ENCODE measurements around the gene ACVRL1. TPM values are rescaled to one million over a fixed set of nuclear protein-coding genes. Genes with fewer than 3 reads are reported as not detected.

Gene ACVRL1
- total and polyA plus RNA-seq, 2 donors (not counting 1 experiment from before 2014, with no cell fraction given), result 8.9 to 36.2 TPM

DNA sequence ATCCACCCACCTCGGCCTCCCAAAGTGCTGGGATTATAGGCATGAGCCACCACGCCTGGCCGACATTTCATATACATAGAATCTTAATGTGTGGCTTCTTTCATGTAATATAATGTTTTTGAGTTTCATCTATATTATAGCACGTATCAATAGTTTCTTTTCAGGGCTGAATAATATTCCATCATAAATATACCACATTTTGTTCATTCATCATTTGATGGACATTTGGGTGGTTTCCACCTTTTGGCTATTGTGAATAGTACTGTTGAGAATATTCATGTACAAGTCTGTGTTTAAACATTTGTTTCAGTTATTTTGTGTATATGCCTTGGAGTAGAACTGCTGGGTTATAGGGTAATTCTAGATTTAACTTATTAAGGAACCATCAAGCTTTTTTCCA, 56.2 kb downstream of the ACVRL1 start:
- Histone ChIP-seq H2AFZ (ENCODE audit: low read length) (no peak overlapping the region), H3K9ac (ENCODE audit: insufficient read depth, low read length) (no peak overlapping the region), H4K20me1 (ENCODE audit: control insufficient read depth, extremely low read depth, insufficient read depth, low read length) (no peaks in the 10 kb centered on the region), H3K36me3 (ENCODE audit: control insufficient read depth, insufficient read depth, low read length) (no peaks in the 10 kb centered on the region), H3K4me2 (ENCODE audit: extremely low read depth, insufficient read depth, low read length) (no peak overlapping the region), H3K9me3 (ENCODE audit: control insufficient read depth, insufficient read depth, low read depth, low read length) (no peaks in the 10 kb centered on the region), H3K27ac (ENCODE audit: insufficient read depth, low read length) (no peak overlapping the region), H3K27me3 (ENCODE audit: control insufficient read depth, insufficient read depth, low read length) (no peaks in the 10 kb centered on the region), H3K4me3 (replicated peaks in 1 of 4; ENCODE audit: control extremely low read depth in 1 of 4, insufficient read depth in 1 of 4, low read depth in 3 of 4, low read length in 4 of 4) (no peak overlapping the region), H3K4me1 (ENCODE audit: control insufficient read depth, extremely low read depth, insufficient read depth, low read length) (no peaks in the 10 kb centered on the region), H3K79me2 (ENCODE audit: control insufficient read depth, insufficient read depth, low read length) (peaks cover 5% of the 10 kb centered on the region)
- DNase-seq (ENCODE audit: low read depth in 2 of 2), result no peak
- no peak for TF ChIP-seq EZH2 (IDR thresholded peaks at IDR 0.05; ENCODE audit: low read length, missing control alignments)
- TF ChIP-seq, protein P1, sequence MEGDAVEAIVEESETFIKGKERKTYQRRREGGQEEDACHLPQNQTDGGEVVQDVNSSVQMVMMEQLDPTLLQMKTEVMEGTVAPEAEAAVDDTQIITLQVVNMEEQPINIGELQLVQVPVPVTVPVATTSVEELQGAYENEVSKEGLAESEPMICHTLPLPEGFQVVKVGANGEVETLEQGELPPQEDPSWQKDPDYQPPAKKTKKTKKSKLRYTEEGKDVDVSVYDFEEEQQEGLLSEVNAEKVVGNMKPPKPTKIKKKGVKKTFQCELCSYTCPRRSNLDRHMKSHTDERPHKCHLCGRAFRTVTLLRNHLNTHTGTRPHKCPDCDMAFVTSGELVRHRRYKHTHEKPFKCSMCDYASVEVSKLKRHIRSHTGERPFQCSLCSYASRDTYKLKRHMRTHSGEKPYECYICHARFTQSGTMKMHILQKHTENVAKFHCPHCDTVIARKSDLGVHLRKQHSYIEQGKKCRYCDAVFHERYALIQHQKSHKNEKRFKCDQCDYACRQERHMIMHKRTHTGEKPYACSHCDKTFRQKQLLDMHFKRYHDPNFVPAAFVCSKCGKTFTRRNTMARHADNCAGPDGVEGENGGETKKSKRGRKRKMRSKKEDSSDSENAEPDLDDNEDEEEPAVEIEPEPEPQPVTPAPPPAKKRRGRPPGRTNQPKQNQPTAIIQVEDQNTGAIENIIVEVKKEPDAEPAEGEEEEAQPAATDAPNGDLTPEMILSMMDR (conservative IDR thresholded peaks at IDR 0.05 in 1 of 2, IDR thresholded peaks at IDR 0.05 in 1 of 2; ENCODE audit: low read depth in 1 of 2, low read length in 2 of 2), result no peak

DNA sequence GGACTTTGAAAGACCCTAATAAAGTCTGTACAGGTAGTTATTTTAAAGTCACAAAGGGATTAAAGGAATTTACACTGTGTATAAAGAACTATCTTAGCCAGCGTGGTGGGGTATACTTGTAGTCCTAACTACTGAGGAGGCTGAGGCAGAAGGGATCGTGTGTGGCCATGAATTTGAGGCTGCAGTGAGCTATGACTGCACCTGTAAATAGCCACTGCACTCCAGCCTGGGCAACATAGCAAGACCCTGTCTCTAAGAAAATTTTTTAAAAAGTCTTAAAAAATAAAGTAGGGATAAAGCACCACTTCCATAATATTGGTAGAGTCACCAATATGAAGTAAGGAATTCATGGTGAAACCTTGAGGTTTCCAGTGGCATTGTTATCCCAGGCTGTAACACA, 62.3 kb downstream of the ACVRL1 start:
- no peak overlapping the region for H3K9ac ChIP-seq (ENCODE audit: insufficient read depth, low read length)
- peaks cover 8% of the 10 kb centered on the region for H3K79me2 ChIP-seq (ENCODE audit: control insufficient read depth, insufficient read depth, low read length)
- no peak overlapping the region for H2AFZ ChIP-seq (ENCODE audit: low read length)
- DNase-seq (ENCODE audit: low read depth in 2 of 2), result no peak
- TF ChIP-seq EZH2 (IDR thresholded peaks at IDR 0.05; ENCODE audit: low read length, missing control alignments), result no peak
- TF ChIP-seq, protein P1 (conservative IDR thresholded peaks at IDR 0.05 in 1 of 2, IDR thresholded peaks at IDR 0.05 in 1 of 2; ENCODE audit: low read depth in 1 of 2, low read length in 2 of 2), result no peak
- no peaks in the 10 kb centered on the region for H3K27me3 ChIP-seq (ENCODE audit: control insufficient read depth, insufficient read depth, low read length)
- H3K9me3 ChIP-seq (ENCODE audit: control insufficient read depth, insufficient read depth, low read depth, low read length), result no peaks in the 10 kb centered on the region
- H4K20me1 ChIP-seq (ENCODE audit: control insufficient read depth, extremely low read depth, insufficient read depth, low read length), result no peaks in the 10 kb centered on the region
- no peak overlapping the region for H3K4me2 ChIP-seq (ENCODE audit: extremely low read depth, insufficient read depth, low read length)
- no peaks in the 10 kb centered on the region for H3K36me3 ChIP-seq (ENCODE audit: control insufficient read depth, insufficient read depth, low read length)
- peaks cover 13% of the 10 kb centered on the region for H3K4me1 ChIP-seq (ENCODE audit: control insufficient read depth, extremely low read depth, insufficient read depth, low read length)
- no peak overlapping the region for H3K4me3 ChIP-seq (replicated peaks in 1 of 4; ENCODE audit: control extremely low read depth in 1 of 4, insufficient read depth in 1 of 4, low read depth in 3 of 4, low read length in 4 of 4)
- H3K27ac ChIP-seq (ENCODE audit: insufficient read depth, low read length), result no peak overlapping the region

DNA sequence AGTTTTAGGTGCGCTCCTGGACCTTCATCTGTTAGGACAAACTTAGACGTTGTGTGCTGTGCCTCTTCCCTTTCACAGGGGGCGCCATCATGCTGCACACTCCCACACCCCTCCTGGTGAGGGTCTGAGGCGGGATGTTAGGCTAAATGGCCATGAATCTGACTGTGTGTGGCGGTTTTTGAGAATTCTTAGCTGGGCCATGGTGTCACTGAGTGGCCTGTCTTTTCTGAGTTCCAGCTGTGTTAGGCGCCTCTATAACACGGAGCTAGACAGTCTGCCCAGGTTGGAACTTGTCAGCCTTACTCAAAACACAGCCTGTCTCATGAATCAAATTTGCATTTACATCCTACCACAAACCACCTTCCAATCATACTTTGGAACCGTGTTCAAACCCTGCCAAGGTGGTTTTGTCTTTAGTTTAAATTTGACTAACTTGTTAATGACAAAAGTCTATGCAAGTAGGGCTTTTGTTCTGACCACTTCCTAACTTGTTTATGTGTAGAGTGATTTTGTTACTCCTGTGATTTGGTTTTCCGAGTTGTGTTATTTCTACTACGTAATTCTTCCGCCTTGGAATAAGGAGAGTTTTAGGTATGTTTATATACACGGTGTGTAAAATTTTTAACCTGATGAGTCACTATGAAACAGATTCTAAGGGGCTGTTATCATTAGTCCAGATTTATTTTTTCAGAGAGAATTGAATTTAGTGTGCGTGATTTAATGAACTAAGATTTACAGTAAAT, 63.8 kb downstream of the ACVRL1 start:
- H2AFZ ChIP-seq (ENCODE audit: low read length), result no peak overlapping the region
- no peaks in the 10 kb centered on the region for H4K20me1 ChIP-seq (ENCODE audit: control insufficient read depth, extremely low read depth, insufficient read depth, low read length)
- H3K4me1 ChIP-seq (ENCODE audit: control insufficient read depth, extremely low read depth, insufficient read depth, low read length), result peaks cover 13% of the 10 kb centered on the region
- H3K79me2 ChIP-seq (ENCODE audit: control insufficient read depth, insufficient read depth, low read length), result peaks cover 6% of the 10 kb centered on the region
- peak; percentile 23 to 83 for DNase-seq (ENCODE audit: low read depth in 2 of 2)
- H3K27me3 ChIP-seq (ENCODE audit: control insufficient read depth, insufficient read depth, low read length), result no peaks in the 10 kb centered on the region
- H3K27ac ChIP-seq (ENCODE audit: insufficient read depth, low read length), result no peak overlapping the region
- no peak overlapping the region for H3K9ac ChIP-seq (ENCODE audit: insufficient read depth, low read length)
- no peak overlapping the region for H3K4me3 ChIP-seq (replicated peaks in 1 of 4; ENCODE audit: control extremely low read depth in 1 of 4, insufficient read depth in 1 of 4, low read depth in 3 of 4, low read length in 4 of 4)
- TF ChIP-seq, protein P1 (conservative IDR thresholded peaks at IDR 0.05 in 1 of 2, IDR thresholded peaks at IDR 0.05 in 1 of 2; ENCODE audit: low read depth in 1 of 2, low read length in 2 of 2), result peak; percentile 41 to 72
- no peak for TF ChIP-seq EZH2 (IDR thresholded peaks at IDR 0.05; ENCODE audit: low read length, missing control alignments)
- H3K9me3 ChIP-seq (ENCODE audit: control insufficient read depth, insufficient read depth, low read depth, low read length), result no peaks in the 10 kb centered on the region
- H3K4me2 ChIP-seq (ENCODE audit: extremely low read depth, insufficient read depth, low read length), result peak overlapping the region; percentile 76
- H3K36me3 ChIP-seq (ENCODE audit: control insufficient read depth, insufficient read depth, low read length), result peaks cover 4% of the 10 kb centered on the region

Data from fibroblast of lung (primary cell).